Colon (tissue), 2 donors: ENCODE measurements around the gene CCDC3.

Experiments used
- FAIRE-seq: peaks from 2 replicates; lab custom pipeline; 2012; peaks lifted over from hg19 to GRCh38; lab: Jason Lieb, UNC
- donor health status: control.
- donor health status: control.

CCDC3 gene

DNA sequence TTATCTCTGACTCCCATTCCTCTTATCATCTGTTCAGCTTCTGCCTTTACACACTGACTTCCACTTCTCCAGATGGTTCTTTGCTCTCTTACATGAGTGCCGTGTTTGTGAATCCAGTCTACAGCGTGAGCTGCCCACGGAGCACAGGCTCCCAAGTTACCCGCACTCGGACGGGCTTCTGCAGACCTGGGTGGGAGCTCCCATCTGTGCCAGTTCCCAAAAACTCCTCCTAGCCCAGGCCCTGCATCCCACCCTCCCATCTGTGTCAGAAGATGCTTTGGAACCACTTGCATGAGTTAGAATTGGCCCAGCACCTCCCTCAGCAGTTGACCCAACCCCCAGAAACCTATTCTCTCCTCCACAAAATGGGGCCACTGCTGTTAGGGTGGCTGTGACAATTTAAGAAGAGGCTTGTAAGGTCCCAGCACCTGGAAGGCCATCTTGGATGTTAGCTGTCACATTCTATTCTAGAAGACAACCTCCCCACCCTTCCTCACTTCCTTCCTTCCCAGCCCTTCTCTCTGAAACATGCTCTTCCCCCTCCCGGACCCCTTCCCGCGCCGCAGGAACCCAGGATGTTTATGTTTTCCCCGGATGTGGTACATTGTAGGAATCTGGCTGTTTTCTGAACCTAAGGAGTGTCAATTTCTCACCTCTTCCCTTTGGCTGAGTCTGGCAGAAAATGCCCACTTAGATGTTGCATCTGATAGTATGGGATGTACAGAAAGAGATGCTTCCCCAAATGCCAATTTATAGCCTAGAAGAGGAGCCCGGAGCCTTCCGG, 79.2 kb downstream of the CCDC3 start:
- no peak for FAIRE-seq

DNA sequence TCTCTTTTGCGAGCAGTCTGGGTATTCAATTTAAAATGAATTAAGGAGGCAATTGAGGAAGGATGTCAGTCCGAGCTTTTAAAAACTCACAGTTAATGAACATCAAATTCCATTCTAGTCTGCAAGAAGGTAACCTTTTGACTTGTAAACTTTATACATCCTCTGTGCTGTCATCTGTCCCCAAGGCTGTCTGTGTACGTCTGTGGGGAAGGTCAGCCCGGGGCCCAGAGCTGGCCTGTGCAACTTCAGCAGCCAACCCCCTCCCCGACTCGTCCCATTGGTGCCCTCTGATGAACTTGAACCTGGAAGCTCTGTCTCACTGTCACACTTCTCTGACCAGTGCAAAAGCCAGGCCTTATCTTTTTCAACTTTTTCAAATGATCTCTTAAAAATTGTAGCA, 80.3 kb downstream of the CCDC3 start:
- no peak for FAIRE-seq

DNA sequence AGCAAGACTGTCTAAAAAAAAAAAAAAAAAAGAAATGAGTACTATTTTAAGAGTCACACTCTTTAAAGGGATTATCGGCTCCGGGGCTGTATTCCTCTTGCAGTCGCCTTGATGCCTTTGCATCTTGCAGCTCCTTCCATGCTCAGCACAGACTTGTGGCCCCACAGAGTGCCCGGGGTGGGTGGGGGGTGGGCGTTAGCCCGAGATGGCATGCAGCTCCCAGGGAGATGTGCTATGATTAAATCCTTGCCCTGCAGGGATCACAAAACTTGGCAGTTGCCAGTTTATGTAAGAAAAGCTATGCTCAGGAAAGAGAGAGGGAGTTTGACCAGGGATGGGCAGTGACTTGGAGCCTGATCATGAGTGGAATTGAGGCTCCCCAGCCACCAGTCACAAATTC, 81.9 kb downstream of the CCDC3 start:
- no peak for FAIRE-seq

DNA sequence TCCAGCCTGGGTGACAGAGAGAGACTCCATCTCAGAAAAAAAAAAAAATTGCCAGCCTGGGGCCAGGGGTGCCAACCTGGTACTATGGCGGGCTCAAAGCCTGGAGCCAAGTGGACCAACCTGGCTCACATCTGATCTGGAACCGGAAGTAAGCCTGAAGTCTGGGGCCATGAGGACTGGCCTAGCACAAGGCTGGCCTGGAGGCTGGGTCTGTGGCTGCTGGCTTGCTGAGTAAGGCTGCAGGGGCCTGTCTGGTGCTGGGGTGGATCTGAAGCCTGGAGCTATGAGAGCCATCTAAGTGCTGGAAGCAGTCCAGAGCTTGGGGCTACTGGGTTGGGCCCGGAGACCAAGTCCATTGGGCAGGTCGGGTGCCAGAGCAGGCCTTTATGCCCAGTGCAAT, 84.9 kb downstream of the CCDC3 start:
- FAIRE-seq: no peak

DNA sequence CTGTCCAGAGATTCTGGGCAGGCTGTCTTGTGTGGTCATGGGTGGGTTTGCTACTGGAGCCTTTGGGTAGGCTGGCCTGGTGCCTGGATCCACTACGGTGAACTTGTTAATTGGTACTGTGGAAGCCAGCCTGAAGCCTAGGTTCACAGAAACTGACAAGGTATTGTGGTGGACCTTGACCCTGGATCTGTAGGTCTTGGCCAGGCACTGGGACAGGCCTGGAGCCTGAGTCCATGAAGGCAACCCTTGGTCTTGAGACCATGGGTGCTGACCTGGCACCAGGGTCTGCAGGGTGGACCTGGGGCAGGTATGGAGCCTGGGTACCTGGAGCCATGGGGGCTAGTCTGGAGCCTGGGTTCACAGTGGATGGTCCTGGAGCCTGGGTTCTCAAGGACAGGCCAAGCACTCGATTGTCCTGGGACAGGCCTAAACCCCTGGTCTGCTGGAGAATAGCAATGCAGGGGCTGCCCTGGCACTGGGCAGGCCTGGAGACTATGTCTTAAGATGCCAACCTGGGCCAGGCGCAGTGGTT, 85.8 kb downstream of the CCDC3 start:
- no peak for FAIRE-seq

DNA sequence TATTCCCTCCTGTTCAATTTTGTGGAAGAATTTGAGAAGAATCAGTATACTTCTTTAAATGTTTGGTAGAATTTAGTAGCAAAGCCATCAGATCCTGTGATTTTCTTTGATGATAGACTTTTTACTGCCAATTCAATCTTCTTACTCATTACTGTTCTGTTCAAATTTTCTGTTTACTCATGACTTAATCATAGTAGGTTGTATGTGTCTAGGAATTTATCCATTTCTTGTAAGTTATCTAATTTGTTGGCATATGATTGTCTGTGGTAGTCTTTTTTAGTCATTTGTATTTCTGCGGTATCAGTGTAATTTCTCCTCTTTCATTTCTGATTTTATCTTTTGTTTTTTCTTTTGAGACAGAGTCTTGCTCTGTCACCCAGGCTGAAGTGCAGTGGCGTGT, 87.4 kb downstream of the CCDC3 start:
- FAIRE-seq: no peak

DNA sequence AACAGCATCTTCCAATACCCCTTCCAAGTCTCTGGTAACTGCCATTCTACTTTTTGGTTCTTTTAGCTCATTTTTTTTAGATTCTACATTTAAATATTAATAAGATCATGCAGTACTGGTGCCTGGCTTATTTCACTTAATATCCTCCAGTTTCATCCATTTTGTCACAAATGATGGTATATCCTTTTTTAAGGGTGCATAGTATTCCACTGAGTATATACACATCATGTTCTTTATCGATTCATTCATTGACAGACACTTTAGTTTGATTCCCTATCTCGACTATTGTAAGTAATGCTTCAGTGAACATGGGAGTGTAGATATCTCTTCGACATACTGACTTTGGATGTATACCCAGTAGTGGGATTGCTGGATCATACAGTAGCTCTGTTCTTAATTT, 89.7 kb downstream of the CCDC3 start:
- no peak for FAIRE-seq

DNA sequence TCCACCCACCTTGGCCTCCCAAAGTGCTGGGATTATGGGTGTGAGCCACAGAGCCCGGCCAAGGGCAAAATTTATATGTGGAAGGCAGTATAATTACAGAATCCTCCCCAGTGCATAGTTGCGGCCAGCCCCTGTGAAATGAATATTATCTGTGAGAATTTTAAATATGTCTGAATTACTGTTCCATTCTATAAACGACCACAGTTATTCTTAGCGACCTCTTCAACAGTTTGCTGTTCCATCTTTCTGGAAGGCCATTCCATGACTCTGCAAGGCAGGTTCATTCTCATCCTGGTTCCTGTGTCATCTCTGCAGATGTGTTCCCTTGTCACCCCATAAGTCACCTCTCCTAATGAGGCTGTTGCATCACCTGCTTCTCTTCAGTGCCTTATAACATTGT, 90.7 kb downstream of the CCDC3 start:
- FAIRE-seq: no peak

DNA sequence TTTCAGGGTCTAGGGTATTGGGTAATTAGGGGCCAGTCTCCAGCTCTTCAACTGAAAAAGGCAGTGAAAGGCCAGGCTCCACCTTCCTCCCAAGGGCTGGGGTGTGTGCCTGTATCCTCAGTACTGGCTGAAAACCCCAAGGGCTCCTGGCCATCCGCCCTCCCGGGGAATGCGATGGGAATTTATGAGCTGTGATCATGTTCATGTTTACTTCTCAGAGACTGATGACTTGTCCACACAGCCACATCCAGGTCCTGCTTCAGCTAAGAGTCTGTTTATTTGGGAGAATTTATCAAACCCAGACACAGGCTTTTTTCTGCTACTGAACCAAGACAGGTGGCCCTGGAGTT, 91.7 kb downstream of the CCDC3 start:
- FAIRE-seq: no peak

DNA sequence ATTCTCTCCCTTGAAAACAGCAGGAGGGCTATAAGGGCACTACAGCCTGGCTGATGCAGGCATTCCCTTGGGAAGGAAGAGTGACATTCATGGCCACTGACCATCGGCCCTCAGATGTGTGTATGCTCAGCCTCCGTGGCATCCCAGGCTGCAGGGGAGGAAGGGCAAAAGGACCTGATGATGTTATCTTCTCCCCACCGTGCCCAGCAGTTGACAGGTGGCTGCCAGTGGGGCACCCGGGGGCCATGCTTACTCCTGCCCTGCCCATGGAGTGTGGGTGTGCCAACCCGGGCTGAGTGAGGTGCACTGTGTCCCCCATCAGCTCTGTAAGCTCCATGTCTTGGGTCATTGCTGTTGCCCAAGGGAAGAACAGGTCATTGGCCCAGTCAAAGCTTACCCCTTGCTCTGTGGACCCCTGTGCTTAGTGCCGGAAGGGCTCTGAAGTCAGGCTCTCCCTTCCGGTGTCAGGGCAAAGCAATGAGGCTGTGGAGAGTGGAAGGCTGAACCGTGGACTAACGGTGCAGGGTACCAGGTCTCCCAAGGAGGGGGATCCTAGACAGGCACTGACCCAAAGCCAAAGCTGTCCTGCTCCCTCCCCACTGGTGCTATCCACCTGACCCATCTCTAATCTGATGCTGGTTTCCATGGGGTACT, 92.2 kb downstream of the CCDC3 start:
- no peak for FAIRE-seq

DNA sequence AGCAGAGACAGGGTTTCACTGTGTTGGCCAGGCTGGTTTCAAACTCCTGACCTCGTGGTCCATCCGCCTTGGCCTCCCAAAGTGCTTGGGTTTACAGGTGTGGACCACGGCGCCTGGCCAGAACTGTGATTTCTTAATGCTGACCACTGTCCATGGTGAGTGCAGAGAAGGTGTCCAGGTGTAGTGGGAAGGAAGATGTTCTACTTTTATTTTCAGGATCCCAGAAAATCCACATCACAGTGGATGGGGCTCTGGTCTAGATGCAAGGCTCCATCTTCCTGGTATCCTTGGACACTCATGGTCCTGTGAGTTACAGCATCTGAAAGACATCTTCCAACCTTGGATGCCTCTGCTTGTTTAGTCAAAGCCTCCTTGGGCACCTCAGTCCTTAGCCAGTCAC, 92.7 kb downstream of the CCDC3 start:
- FAIRE-seq: no peak

DNA sequence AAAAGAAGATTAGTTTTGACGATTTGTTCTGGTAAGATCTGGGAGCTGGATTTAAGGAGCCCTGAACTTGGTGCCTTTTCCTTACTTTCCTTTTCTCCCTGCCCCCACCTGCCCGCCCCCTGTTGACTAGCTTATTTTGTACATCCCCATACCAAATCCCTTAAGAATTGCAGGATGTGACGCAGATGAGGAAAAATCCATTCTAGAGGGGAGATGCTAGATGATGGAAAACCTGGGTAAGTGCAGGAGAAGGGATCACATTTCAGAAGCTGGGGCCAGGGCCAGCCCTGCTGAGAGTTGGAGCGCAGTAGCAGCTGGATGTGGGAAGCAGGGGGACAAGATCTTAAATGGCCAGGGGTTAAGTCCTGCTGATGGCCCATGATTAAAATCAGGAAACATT, 93.9 kb downstream of the CCDC3 start:
- FAIRE-seq: no peak

DNA sequence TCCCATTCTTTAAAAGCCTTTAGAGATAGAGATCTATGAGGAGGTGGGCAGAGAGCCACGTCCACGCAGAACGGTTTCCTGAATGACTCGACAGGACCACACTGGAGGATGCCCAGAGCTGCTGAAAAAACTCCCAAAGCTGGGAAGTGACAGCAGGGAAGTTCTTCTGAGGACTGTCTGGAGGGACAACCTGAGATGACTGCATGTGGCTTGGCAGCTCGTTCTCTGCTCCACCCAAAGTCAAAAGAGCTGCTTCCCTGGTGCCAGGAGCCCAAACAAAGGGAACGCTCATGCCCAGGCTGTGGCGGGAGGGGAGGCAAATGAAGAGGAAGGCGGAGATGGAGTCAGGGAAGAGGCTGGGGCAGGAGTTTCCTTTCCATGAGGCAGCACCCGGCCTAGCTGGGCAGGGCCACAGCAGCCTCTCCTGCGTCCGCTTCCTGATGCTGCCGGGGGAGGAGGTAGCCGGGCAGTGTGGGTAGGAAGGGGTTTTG, 95.4 kb downstream of the CCDC3 start:
- no peak for FAIRE-seq

DNA sequence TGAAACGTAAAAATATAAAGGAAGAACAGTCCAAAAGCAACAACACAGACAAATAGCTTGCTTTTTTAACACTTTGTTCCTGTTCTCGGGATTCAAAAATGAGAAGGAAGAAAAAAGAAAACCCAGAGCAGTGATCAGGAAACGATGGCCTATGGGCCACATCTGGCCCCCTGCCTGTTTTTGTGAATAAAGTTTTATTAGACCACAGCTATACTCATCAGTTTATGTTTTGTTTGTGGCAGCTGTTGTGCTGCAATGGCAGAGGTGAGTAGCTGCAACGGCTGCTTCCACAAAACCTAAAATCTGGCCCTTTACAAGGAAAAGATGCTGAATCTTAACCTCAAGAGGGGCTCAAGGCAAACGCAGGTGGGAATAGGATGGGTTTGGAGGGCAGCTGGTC, 96.4 kb downstream of the CCDC3 start:
- FAIRE-seq: no peak

DNA sequence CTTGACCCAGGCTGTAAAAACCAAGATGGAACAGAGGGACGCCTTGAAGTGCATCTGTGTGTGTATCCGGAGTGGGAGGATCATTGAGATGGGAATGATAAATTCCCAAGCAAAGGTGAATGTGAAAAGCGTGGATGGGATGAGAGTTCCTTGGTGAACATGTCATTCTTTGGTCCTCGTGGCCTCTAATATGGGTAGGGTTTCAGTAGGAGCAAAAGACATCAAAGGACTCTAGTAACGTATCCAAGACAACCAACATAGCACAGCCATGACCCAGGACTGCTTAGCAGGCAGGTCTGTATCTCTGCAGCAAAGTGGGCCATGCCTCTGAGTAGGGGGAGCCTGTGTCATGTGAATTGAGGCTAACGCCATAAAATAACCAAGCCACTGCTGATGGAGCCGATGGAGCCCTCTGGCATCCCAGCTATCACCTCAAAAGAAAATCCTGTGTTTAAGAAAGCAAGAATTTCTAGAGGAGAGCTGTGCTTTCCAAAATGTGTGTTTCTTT, 98.6 kb downstream of the CCDC3 start:
- FAIRE-seq: no peak

DNA sequence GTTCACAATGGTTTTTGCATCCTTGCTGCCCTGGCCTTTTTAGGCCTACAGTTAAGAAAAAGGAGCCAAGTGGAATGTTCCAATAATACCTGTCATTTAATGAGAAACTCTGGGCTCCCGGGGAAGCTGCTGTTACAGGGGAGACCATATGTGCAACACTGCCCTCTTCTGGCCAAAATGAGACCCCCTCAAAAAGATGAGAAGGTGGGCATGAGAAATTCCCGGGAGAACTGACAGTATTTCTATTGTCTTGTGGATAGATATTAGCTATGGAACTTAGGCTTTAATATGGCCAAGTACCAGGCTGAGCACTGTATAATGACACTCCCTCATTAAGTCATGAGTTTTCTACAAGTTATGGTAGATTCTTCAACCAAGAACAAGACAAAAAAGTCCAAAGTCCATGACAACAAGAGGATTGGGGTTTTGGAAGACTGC, 99.4 kb downstream of the CCDC3 start:
- FAIRE-seq: no peak

DNA sequence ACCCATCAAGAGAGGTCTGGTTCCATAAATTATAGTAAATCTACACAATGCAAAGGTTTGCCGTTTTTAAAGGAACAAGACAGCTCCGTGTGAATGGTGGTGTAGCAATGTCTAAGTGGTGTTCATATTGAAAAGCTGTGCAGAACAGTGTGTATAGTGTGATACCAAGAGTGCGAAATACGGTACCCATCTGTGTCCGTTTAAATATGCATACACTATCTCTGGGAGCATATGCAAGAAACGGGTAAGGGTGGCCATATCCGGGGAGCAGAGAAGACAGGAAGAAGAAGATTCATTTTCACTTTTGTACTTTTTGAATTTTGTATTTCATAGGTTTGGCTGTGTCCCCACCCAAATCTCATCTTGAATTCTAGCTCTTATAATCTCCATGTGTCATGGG, 102.0 kb downstream of the CCDC3 start:
- no peak for FAIRE-seq

DNA sequence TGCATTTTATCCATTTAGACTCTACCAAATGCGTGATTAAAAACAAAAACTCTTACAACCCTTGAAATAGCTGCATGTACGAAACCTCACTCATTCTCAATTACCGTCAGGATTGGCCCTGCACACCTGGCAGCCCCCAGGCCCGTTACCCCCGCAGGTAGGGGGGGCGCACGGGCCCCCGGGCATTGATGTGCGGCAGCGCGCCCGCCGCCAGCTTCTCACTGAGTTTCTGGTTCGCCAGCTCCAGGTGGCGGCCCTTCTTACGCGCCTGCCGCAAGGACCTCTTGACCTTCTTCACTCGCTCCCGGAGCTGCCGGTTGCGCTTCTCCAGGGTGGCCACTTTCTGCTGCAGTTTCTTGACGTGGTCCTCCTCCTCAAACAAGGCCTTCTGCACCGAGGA, 103.2 kb downstream of the CCDC3 start:
- FAIRE-seq: no peak

DNA sequence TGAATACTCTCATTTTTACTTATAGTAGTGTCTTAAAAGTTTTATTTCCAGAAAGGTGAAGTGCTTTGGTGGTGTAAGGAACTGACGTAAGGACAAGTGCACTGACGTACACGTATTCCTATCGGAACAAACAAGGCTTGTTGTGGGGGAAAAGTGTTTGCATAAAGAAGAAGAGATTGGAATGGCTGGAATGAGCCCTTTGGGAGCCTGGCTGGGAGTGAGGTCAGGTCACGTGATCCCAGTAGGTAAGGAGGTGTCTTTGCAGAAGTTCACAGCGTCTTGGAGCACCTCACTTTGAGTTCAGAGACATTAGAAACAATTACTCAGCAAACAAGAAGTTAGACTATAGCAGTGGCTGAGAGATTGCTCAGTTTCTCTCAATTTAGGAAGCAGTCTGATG, 104.2 kb downstream of the CCDC3 start:
- FAIRE-seq: no peak

DNA sequence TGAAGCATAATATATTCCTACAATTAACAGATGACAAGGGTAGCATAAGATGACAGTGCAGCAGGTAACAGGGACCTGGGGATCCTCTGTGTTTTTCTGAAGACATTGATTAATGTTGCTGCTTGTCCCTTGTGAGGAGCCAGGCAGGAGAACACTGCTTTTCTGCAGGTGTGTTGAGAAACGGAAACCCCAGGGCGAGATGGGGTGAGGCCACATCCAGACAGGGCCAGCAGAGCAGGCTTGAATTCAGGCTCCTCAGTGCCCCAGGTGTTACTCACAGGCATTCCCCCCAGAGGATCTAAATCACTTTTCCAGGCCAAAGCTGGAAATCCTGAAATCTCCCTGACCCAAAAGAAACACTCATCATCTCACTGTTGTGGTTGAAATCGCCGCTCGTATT, 105.3 kb downstream of the CCDC3 start:
- FAIRE-seq: no peak

DNA sequence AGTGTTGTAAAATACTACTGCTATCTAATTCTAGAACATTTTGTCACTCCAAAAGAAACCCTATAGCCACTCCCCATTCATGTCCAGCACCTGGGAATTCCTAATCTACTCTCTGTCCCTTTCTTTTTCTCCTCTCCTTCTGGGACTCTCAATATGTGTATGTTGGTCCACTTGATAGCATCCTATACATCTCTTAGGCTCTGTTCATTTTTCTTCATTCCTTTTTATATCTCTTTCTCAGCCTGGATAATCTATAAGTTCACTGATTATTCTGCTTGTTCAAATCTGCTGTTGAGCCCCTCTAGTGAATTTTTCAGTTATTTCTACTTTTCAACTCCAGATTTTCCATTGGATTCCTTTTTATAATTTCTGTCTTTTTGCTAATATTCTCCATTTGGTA, 108.6 kb downstream of the CCDC3 start:
- FAIRE-seq: no peak

DNA sequence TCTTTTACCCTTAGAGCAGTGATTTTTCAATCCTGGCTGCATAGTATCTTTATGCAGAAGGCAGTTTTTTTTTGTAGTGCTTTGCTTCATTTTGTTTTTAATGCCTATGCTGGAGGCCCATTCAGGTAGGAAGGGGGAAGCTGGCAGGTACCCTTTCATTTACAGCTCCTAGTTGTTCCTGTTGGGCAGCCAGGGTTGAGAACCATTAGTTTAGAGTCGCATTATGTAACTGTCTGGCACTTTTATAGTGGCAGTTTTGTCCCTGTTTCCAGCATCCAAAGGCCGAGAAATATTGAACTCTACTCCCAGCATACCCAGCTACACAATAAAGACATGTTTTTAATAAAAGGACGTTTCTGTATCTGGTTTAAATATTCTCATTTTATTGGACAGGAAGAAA, 110.6 kb downstream of the CCDC3 start:
- no peak for FAIRE-seq

DNA sequence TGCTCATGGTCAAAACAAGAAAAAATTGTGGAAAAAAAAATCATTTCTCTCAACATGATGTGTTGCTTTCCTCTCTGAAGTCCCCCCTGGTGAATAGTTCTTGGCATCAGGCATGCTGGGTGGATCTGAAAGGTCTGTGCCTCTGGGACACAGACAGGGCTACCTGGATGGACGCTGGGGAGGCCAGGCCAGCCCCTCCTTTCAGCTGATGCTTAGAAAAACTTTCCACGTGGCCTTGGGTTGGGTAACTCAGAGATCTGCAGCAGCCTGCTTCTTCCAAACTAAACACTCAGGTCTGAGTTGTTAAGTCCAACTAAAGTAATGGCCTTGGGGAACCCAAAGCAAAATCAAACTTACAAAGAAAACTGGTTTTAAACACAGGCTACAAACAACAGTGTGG, 113.0 kb downstream of the CCDC3 start:
- no peak for FAIRE-seq

DNA sequence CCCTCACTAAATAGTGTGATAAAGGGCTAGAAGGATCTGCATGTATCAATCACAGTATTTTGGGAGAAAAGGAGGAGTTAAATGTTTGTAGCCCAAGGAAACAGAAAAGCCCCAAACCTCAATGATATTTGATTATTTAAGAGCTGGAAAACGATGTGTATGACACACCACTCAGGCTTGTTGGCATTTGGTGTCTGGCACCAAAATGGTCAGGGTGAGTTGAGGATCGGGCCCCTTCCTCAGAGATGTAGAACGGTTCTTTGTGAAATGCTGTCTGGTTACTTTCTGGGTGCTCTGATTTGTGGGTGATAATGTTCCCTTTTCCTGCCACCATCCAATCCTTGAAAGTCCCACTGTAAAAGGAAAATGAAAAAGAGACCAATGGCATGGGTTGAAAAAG, 113.7 kb downstream of the CCDC3 start:
- FAIRE-seq: no peak
